GM21526 (cell line): Measurements from ENCODE around the gene SLC22A23.

ENCODE experiments used
- ATAC-seq: cut with Tn5 transposase; IDR thresholded peaks from one replicate; pipeline ENCODE4 v1.9.1; 2021; ENCODE audit warnings: moderate library complexity; ENCODE audit not compliant: unreplicated experiment, low FRiP score

The SLC22A23 gene

GRCh38 chr6:3424185-3424927, 32.5 kb downstream of the SLC22A23 start:
- ATAC-seq: no peak

GRCh38 chr6:3423439-3424184, 33.2 kb downstream of the SLC22A23 start:
- ATAC-seq: no peak

- ATAC-seq: no peak
These were observed 34.3 kb downstream of the SLC22A23 start for GRCh38 chr6:3422435-3423070.

GRCh38 chr6:3421791-3422434, 34.9 kb downstream of the SLC22A23 start:
- ATAC-seq: no peak

GRCh38 chr6:3421143-3421542, 35.7 kb downstream of the SLC22A23 start:
- no peak for ATAC-seq

- no peak for ATAC-seq
These were observed 37.1 kb downstream of the SLC22A23 start for GRCh38 chr6:3419624-3420272.

DNA sequence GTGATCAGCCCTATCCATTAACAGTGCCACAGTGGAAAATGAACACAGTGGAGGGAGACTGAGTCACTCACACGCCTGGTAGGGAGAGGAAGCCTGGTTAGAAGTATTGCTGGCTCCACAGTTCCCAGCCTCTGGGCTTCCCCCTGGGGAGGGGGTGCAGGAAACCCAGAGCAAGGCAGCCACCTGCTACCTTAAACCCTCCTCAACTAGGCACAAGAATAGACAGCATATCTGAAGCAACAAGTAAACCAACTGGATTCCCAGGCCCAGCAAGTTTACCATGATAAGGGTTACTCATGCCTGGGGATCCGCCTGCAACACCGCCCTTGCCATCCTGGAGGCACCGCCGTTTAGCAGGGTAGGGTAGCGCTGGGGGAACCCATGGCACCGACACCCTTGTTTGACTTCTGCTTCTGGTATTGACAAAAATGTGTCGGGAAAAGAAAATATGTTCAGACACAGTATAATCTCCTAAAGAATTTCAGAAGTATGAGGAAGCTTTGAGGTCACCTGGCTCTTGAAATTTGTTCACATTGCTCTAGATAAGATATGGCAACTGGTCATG, 38.3 kb downstream of the SLC22A23 start:
- ATAC-seq: no peak

DNA sequence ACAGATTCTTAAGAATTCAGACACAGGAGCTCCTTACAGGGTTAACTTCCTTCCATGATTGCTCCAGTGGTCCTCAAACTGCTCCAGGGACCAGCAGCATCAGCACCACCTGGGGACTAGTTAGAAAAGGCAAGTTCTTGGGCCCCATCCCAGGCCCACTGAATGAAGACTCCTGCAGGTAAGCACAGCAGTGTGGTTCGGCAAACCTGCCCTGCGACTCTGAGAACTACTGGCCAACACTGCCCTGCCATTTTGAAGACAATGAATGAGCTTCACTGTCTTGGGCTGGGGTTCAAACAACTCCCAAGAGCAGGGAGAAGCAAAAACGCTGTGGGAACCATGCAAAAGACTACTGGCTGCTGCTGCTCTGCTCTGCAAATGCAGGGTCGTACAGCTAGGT, 39.4 kb downstream of the SLC22A23 start:
- no peak for ATAC-seq

DNA sequence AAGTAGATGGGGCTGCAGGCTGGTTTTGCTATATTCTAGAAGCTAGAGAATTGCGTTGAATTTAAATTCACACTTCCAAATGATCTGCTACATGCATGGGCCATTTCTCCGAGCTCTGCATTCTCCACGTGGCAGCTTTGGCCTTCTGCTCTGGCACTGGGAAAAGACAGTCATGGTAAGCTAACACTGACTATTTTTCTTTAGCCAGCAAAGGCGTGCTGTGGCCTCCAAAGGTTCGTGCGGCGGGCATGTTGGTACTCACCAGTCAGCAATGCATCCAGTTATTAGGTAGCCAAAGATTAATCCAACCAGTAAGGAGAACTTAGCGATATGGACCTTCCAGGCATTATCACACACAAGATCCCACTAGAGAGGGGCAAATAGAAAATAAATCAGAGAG, 41.4 kb downstream of the SLC22A23 start:
- no peak for ATAC-seq

- no peak for ATAC-seq
These were observed 41.8 kb downstream of the SLC22A23 start for GRCh38 chr6:3415082-3415453.

GRCh38 chr6:3414327-3415081, 42.3 kb downstream of the SLC22A23 start:
- no peak for ATAC-seq

DNA sequence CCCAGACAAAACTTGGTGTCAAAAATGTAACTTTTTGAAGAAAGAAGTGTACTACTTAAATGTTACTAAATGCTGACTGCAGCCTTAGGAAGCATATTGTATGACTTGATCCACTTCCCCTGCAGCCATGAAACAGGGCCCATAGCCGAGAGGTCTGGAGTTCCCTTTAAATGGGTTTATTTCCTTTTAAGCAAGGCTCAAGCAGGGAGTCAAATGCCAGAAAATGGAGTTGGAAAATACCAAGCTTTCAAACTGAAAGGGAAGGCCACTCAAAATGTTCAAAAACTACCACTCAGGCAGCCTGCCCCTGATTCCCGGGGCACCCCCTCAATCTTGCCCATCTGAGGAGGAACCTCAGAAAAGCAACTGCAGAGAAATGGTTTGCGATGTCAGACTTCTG, 43.3 kb downstream of the SLC22A23 start:
- no peak for ATAC-seq

GRCh38 chr6:3412779-3413500, 43.9 kb downstream of the SLC22A23 start:
- ATAC-seq: no peak

DNA sequence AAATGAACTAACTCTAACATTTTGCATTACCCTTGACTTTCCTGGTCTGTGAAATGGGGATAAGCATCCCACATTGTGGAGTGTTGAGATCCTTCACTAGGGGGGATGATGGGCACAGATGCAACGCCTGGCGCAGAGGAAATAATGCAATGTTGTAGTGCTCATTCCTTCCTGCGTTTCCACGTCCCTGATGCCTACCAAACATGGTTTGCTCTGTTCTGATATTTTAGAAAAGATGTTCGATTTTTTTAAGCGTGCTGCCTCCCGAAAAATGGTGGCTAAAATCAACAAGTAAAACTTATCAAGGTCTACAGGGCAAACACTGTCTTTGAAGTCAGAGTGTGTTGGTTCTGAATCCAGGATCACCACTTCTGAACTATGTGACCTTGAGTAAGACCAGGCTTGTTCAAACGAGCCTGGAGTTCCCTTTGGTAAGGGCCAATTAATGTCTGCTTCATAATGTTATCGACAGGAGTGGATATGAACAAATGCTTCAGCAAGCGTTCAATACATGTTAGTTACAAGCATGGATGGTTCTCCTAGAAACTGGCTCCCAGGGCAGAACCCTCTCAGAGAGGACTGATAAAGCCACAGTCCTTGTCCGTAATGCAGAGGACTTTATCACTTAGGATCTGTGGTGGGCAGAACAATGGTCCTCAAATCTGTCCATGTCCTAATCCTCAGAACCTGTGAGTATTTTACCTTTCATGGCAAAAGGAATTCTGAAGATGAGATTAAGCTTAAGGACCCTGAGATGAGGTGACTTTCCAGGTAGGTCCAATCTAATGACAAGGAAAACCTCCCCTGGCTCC, 44.7 kb downstream of the SLC22A23 start:
- no peak for ATAC-seq

- no peak for ATAC-seq
These were observed 46.2 kb downstream of the SLC22A23 start for GRCh38 chr6:3410385-3411360.

- ATAC-seq: no peak
These were observed 47.0 kb downstream of the SLC22A23 start for GRCh38 chr6:3409699-3410384.
